Tibial nerve (tissue), 4 donors: ENCODE data around the gene PALS1. TPM values are rescaled to one million over a fixed set of nuclear protein-coding genes. Genes with fewer than 3 reads are reported as not detected.

Source experiments
- DNase-seq, 2 donors: peaks; one replicate each; pipeline ENCODE4 v3.0.0-alpha.2; 2019; ENCODE audit warnings: low spot score in 2 of 2
- H3K27ac ChIP-seq, 4 donors: fragments of 200-600 bp; sonication (generic) in 3 of 4; one replicate each; pipeline ENCODE4 v1.5.1; 2017 to 2019; ENCODE audit warnings: mild to moderate bottlenecking in 1 of 4
- H3K27me3 ChIP-seq, 2 donors: fragments of 200-600 bp; sonication (generic) in 1 of 2; one replicate each; pipeline versions ENCODE4 v1.5.1 to v1.6.0; 2017 to 2019
- H3K36me3 ChIP-seq, 3 donors: fragments of 200-600 bp; sonication (generic); one replicate each; pipeline ENCODE4 v1.5.1; 2018 to 2019
- H3K4me1 ChIP-seq, 4 donors: fragments of 200-600 bp; sonication (generic) in 3 of 4; one replicate each; pipeline ENCODE4 v1.5.1; 2017 to 2019
- H3K4me3 ChIP-seq, 4 donors: fragments of 200-600 bp; sonication (generic) in 3 of 4; one replicate each; pipeline ENCODE4 v1.5.1; 2017 to 2019; ENCODE audit warnings: mild to moderate bottlenecking in 1 of 4, moderate library complexity in 1 of 4
- H3K9me3 ChIP-seq, 4 donors: fragments of 200-600 bp; sonication (generic) in 3 of 4; one replicate each; pipeline ENCODE4 v1.5.1; 2017 to 2019
- EP300 ChIP-seq, 2 donors: sonication (generic); formaldehyde crosslinking; IDR thresholded peaks; one replicate each; pipeline ENCODE4 v1.6.1; 2017; ENCODE audit warnings: antibody characterized with exemption in 2 of 2, mild to moderate bottlenecking in 1 of 2
- POLR2A ChIP-seq, 2 donors: fragments of 450-650 bp; IDR thresholded peaks; one replicate each; pipeline ENCODE4 v1.6.1; 2017; ENCODE audit warnings: antibody characterized with exemption in 2 of 2, mild to moderate bottlenecking in 2 of 2, moderate library complexity in 2 of 2
- WGBS, 2 donors: methylation state at CpG; one replicate each; pipeline ENCODE4 v1.1.5; 2018; 5-methylcytosine and 5-hydroxymethylcytosine counted together
- total RNA-seq, 4 donors: library from RNA; depleted of rRNA; stranded (reverse); fragments of >200 nt; gene quantifications; one replicate each; pipeline ENCODE4 v1.1.0, GENCODE V29; 2016
- TF ChIP-seq, protein P1 (sequence below), 5 experiments: fragments of 200-600 bp in 3 of 5; fragments of 450-650 bp in 2 of 5; sonication (generic) in 3 of 5; IDR thresholded peaks; one replicate each; pipeline ENCODE4 v1.5.1; 2016 to 2019; ENCODE audit warnings: antibody characterized with exemption in 5 of 5, mild to moderate bottlenecking in 3 of 5, moderate library complexity in 2 of 5

The PALS1 gene
- total RNA-seq, 4 donors from 2014 or later, result 20.1 to 24.6 (median 22.9) TPM

GRCh38 chr14:67239582-67239981, 1.7 kb upstream of the PALS1 start:
- H3K9me3 ChIP-seq, result no peaks in the 10 kb centered on the region
- no peaks in the 10 kb centered on the region for H3K36me3 ChIP-seq
- no peak overlapping the region for H3K27ac ChIP-seq
- no peak overlapping the region for H3K4me3 ChIP-seq
- peaks cover 0 to 28% (median 0%) of the 10 kb centered on the region in 4 donors for H3K4me1 ChIP-seq
- WGBS, 2 donors, result 90 to 91% methylated on average over 14 of the region's 14 CpGs
- TF ChIP-seq POLR2A (IDR thresholded peaks at IDR 0.05), result no peak
- TF ChIP-seq, protein P1, sequence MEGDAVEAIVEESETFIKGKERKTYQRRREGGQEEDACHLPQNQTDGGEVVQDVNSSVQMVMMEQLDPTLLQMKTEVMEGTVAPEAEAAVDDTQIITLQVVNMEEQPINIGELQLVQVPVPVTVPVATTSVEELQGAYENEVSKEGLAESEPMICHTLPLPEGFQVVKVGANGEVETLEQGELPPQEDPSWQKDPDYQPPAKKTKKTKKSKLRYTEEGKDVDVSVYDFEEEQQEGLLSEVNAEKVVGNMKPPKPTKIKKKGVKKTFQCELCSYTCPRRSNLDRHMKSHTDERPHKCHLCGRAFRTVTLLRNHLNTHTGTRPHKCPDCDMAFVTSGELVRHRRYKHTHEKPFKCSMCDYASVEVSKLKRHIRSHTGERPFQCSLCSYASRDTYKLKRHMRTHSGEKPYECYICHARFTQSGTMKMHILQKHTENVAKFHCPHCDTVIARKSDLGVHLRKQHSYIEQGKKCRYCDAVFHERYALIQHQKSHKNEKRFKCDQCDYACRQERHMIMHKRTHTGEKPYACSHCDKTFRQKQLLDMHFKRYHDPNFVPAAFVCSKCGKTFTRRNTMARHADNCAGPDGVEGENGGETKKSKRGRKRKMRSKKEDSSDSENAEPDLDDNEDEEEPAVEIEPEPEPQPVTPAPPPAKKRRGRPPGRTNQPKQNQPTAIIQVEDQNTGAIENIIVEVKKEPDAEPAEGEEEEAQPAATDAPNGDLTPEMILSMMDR (IDR thresholded peaks at IDR 0.05), result no peak
- TF ChIP-seq EP300 (IDR thresholded peaks at IDR 0.05), result no peak
- no peaks in the 10 kb centered on the region for H3K27me3 ChIP-seq
- DNase-seq, result no peak

GRCh38 chr14:67240168-67240932, 885 bp upstream of the PALS1 start:
- WGBS, 2 donors, result 13 to 14% methylated on average over 23 of the region's 23 CpGs
- Histone ChIP-seq H3K27me3 (no peaks in the 10 kb centered on the region), H3K36me3 (no peaks in the 10 kb centered on the region), H3K4me1 (peaks cover 0 to 28% (median 0%) of the 10 kb centered on the region in 4 donors), H3K4me3 (peak overlapping the region; percentile 53 to 100 (median 85)), H3K27ac (peak overlapping the region in 3 of 4 donors; percentile 96 to 100 (median 99)), H3K9me3 (no peaks in the 10 kb centered on the region)
- no peak for TF ChIP-seq POLR2A (IDR thresholded peaks at IDR 0.05)
- TF ChIP-seq, protein P1 (IDR thresholded peaks at IDR 0.05), result no peak
- no peak for TF ChIP-seq EP300 (IDR thresholded peaks at IDR 0.05)
- peak in 1 of 2 donors; percentile 25 for DNase-seq

GRCh38 chr14:67240978-67241410, 241 bp upstream of the PALS1 start:
- peak overlapping the region; percentile 79 to 100 (median 92) for H3K4me3 ChIP-seq
- no peaks in the 10 kb centered on the region for H3K9me3 ChIP-seq
- H3K4me1 ChIP-seq, result peaks cover 0 to 28% (median 0%) of the 10 kb centered on the region in 4 donors
- no peaks in the 10 kb centered on the region for H3K36me3 ChIP-seq
- peak overlapping the region; percentile 93 to 100 (median 98) for H3K27ac ChIP-seq
- TF ChIP-seq, protein P1 (IDR thresholded peaks at IDR 0.05), result no peak
- TF ChIP-seq EP300 (IDR thresholded peaks at IDR 0.05), result peak in 1 of 2 donors; percentile 81
- peak; percentile 35 to 64 for TF ChIP-seq POLR2A (IDR thresholded peaks at IDR 0.05)
- 0% methylated on average over 40 to 54 of the region's 54 CpGs for WGBS, 2 donors
- DNase-seq, result peak; percentile 90 to 92
- H3K27me3 ChIP-seq, result no peaks in the 10 kb centered on the region

DNA sequence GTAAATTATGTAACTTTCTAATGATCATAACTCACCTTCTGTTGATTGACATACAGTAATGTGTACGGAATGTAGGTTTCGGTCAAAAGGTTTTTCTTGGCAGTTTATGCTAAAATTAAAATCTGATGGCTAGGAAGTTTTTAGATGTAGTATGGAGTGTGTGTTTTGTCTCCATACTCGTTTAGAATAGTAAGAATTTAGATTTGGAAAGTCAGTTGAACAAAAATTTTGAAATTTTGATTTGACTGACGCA, 859 bp downstream of the PALS1 start:
- 10 to 11% methylated on average over 4 of the region's 4 CpGs for WGBS, 2 donors
- peaks cover 0 to 29% (median 0%) of the 10 kb centered on the region in 4 donors for H3K4me1 ChIP-seq

DNA sequence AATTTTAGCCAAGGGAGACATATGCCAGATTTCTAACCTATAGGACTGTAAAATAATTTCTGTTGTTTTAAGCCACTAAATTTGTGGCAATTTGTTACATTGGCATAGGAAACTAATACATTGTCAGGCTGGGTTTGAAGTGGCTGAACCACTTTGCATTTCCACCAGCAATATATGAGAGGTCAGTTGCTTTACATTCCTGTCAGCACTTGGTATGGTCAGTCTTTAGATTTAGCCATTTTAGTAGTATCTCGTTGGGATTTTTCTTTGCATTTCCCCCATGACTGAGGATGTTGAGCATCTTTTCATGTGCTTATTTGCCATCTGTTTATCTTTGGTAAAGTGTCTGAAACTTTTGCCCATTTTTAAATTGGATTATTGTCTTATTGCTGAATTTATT, 3.9 kb downstream of the PALS1 start:
- no peak for DNase-seq
- no peak for TF ChIP-seq EP300 (IDR thresholded peaks at IDR 0.05)
- TF ChIP-seq, protein P1 (IDR thresholded peaks at IDR 0.05), result no peak
- TF ChIP-seq POLR2A (IDR thresholded peaks at IDR 0.05), result no peak
- H3K27ac ChIP-seq, result no peak overlapping the region
- no peak overlapping the region for H3K4me3 ChIP-seq
- H3K36me3 ChIP-seq, result no peaks in the 10 kb centered on the region
- H3K9me3 ChIP-seq, result no peaks in the 10 kb centered on the region
- H3K4me1 ChIP-seq, result peaks cover 0 to 38% (median 2%) of the 10 kb centered on the region in 4 donors
- H3K27me3 ChIP-seq, result no peaks in the 10 kb centered on the region
- 71 to 82% methylated on average over 1 of the region's 1 CpG for WGBS, 2 donors

More for the DNA sequence above, 859 bp downstream of the PALS1 start:
- no peak for TF ChIP-seq POLR2A (IDR thresholded peaks at IDR 0.05)
- Histone ChIP-seq H3K4me3 (peak overlapping the region; percentile 79 to 100 (median 92)), H3K9me3 (no peaks in the 10 kb centered on the region), H3K27me3 (no peaks in the 10 kb centered on the region), H3K27ac (peak overlapping the region; percentile 93 to 100 (median 98)), H3K36me3 (no peaks in the 10 kb centered on the region)
- no peak for DNase-seq
